Muscle of back (tissue), 13 donors: ENCODE measurements around the gene CCDC66. TPM values are rescaled to one million over a fixed set of nuclear protein-coding genes. Genes with fewer than 3 reads are reported as not detected.
A peak's percentile ranks its signal among the peaks of the same experiment; 100 is the strongest.
"Not testable (repeated sequence)": the region's sequence is repeated elsewhere in the genome, so short reads cannot be mapped to it uniquely, and the experiment has no call there.

Experiments
- DNase-seq, 3 donors: peaks; one replicate each; pipeline versions ENCODE4 v3.0.0 to v3.0.0-alpha.2; 2013
- long read RNA-seq, 9 donors: transcript quantifications; one replicate each; lab custom pipeline, GENCODE V29; 2026
- polyA plus RNA-seq, 10 donors: library from polyadenylated mRNA; unstranded; fragments of 120-200 nt; gene quantifications; one replicate each; pipeline ENCODE4 v1.2.1, GENCODE V29; 2013; ENCODE audit not compliant: insufficient read length in 10 of 10

CCDC66 gene
- polyA plus RNA-seq = 10 to 100 TPM; 10.9 to 31.6 (median 16.6) TPM
- long read RNA-seq, donor 1, partial matches to known transcripts = 23 of 25 reads
- long read RNA-seq, donor 1, other reads (novel, unspliced or antisense) = 0 of 25 reads
- long read RNA-seq, donor 2, partial matches to known transcripts = 7 of 7 reads
- long read RNA-seq, donor 2, other reads (novel, unspliced or antisense) = 0 of 7 reads
- long read RNA-seq, donor 3 = 0 reads
- long read RNA-seq, donor 4, partial matches to known transcripts = 0 of 1 reads
- long read RNA-seq, donor 4, other reads (novel, unspliced or antisense) = 0 of 1 reads
- long read RNA-seq, donor 5, partial matches to known transcripts = 6 of 6 reads
- long read RNA-seq, donor 5, other reads (novel, unspliced or antisense) = 0 of 6 reads
- long read RNA-seq, donor 6 = 0 reads
- long read RNA-seq, donor 7, partial matches to known transcripts = 0 of 2 reads
- long read RNA-seq, donor 7, other reads (novel, unspliced or antisense) = 0 of 2 reads
- long read RNA-seq, donor 8 = 0 reads
- long read RNA-seq, donor 9 = 0 reads

DNA sequence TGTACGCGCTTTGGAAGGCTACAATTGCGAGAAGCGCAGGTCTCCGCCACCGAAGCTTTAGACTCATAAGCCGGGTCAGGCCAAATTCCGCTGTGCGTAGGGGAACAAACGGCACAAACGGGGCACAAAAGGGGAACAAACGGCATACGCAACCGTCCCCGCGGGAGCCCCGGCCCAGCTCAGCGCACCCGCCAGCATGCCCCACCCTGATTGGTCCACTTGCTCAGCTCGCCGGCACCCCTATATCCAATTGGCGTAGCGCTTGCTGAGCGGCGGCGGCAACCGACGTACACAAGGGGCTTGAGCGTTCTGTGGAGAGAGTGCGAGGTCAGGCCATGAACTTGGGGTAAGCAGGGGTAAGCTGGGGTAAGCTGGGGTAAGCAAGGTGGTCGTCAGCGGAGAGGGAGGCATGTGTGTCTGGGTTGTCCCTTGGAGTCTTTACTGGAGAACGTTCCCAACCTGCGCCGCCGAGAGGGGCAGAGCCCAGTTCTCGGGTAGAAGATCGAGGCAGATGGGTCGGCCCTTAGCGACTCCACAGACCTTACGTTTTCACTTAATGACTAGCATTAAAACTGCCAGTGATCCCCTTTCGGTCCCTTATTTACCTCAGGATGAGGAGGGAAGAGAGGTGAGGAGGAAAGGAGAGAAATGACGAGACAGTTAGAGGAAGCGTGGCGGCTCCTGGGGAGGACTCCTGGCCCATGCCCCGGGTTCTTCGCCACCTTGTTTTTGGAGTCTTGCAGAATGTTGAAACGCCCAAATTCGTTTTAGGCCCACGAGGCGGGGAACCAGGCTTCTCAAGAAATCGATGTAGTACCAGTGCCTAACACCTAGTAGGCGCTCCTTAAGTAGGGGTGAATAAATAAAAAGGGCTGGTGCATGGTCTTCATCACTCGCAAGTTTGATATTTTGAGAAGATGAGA, at the start of gene CCDC66:
CCDC66 (plus strand) TSS at position 268 of the 923 bp plus-strand sequence; CDS start at position 336, 68 bp downstream.
- peak; percentile 91 to 98 (median 96) for DNase-seq

- DNase-seq = no peak
Measured at GRCh38 chr3:56519641-56520040, 37.3 kb upstream of the CCDC66 start.

DNA sequence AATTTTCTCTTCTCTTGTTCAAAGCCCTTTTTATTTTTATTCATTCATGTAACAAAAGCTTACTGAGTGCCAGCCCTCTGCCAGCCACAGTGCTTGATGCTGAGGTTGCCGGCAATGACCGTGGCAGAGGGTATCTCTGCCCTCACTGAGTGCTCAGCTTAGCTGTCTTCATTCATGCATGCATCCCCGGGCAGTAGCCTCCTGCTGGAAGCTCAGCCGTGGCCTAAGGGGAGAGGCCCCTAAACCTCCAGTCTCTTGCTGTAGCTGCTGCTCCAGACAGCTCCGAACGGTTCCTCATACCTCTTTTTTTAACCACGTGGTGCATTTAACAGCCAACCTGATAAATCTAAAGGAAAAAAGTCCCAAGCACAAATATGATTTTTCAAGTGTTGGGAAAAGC, 34.6 kb upstream of the CCDC66 start:
- no peak for DNase-seq

- DNase-seq = no peak
Measured at GRCh38 chr3:56525291-56525690, 31.7 kb upstream of the CCDC66 start.

GRCh38 chr3:56536735-56537134, 20.2 kb upstream of the CCDC66 start:
- DNase-seq = no peak

DNA sequence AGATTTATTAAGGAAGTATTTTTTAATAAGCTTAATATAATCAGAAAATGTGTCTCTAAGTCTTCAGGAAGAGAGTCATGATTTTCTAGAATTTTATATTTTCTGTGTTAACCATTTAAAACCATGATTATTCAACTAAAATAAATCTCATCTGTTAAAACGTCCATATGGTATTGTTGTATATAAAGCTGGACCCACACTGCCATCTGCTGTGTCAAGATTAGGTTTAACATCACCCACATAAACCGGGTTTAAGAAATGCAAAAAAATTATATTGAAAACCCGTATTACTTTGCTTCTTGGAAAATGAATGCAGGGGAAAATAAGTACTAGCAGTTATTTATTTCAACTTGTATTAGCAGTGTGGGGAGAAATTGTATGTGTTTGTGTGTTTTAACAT, 9.5 kb upstream of the CCDC66 start:
- peak in 1 of 3 donors; percentile 11 for DNase-seq

GRCh38 chr3:56557831-56558170, 826 bp downstream of the CCDC66 start:
- no peak for DNase-seq

DNA sequence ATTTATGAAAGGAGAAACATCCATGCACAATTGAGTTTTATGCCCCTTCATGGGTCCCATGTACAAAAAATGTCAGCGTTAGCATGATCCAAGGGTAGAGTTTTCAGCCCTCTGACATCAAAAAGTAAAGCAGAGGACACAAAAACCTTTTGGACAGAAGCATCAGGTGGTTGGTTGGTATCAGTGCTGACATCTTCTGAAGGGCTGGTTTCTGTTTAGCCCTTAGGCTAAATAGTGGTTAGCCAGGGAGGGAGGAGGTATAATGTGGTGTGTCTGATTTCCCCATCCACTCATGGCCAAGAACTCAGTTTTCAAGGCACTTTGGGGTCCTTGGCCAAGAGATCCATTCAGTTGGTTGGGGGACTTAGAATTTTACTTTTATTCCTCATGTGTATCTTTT, 16.5 kb downstream of the CCDC66 start:
- DNase-seq = no peak

- DNase-seq = not testable (repeated sequence)
Measured at GRCh38 chr3:56581941-56582340, 25.0 kb downstream of the CCDC66 start.

DNA sequence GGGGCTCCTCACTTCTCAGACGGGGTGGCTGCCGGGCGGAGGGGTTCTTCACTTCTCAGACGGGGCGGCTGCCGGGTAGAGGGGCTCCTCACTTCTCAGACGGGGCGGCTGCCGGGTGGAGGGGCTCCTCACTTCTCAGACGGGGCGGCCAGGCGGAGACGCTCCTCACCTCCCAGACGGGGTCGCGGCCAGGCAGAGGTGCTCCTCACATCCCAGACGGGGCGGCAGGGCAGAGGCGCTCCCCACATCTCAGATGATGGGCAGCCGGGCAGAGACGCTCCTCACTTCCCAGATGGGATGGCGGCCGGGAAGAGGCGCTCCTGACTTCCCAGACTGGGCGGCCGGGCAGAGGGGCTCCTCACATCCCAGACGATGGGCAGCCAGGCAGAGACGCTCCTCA, 27.3 kb downstream of the CCDC66 start:
- not testable (repeated sequence) for DNase-seq

DNA sequence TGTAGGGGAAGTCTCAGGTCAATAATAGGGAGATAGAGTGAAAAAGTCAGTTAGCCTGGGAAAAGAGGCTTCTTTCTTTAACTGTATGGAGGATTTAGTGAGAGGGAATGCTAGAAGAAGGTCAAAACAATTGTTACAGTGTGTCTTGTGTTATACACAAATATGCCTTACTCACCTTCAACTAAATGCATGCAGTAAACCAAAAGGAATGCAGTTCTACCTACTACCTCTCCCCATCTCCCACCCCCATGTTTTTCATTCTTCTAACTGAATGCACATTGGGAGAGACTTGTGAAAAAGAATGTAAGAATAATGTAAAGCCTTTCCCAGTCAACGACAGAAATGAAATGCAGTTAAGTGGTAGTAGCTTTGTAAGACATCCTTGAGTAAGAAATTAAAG, 33.8 kb downstream of the CCDC66 start:
- no peak for DNase-seq

DNA sequence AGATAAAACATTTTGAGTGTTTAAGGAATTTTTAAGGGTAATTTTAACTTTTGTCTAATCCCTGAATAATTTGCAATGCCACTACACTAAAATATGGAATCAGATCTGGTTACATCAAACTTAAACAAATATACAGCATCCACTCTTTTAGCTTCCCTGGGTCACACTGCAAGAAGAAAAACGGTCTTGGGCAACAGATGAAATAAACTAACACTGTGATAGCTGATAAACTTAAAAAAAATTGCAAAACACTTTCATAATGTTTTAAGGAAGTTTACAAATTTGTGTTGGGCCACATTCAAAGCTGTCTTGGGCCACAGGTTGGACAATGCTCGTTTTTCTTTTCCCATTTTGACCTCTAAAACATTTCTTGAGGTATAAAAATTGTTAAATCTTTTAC, 34.3 kb downstream of the CCDC66 start:
- DNase-seq = no peak

DNA sequence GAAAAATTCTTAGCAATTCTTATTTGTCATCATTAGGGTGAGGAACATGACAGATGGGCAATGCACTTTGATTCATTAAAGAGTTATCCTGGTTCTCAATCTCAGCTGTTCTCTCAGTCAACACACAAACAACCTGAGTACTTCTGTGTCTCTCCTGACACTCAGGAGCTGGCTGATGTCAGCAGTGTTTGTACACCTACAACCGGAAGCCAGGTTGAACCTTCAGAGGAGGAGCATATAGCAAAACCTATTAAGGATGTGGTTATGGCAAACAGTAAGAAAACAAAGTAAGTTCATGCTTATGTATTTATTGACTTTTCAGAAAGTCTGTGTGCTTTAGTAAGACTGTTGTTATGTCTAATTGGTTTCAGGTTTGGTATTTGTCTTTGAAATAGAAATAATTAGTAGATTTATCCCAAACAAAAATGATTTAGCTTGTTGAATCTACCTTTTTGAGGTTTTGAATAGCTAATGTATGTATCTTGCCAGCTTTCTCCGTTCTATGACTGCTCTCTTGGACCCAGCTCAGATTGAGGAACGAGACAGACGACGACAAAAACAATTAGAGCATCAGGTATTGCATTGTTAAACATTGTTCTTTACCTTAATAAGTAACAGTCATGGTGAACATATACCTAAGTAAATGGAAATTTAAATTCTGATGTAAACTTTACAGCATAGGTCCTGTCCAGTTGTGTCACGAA, 36.6 kb downstream of the CCDC66 start:
- DNase-seq = no peak

GRCh38 chr3:56595975-56596840, 39.2 kb downstream of the CCDC66 start:
- no peak for DNase-seq

- not testable (repeated sequence) for DNase-seq
Measured at GRCh38 chr3:56608479-56608878, 51.5 kb downstream of the CCDC66 start.

GRCh38 chr3:56610669-56611335, 53.8 kb downstream of the CCDC66 start:
- DNase-seq = no peak

DNA sequence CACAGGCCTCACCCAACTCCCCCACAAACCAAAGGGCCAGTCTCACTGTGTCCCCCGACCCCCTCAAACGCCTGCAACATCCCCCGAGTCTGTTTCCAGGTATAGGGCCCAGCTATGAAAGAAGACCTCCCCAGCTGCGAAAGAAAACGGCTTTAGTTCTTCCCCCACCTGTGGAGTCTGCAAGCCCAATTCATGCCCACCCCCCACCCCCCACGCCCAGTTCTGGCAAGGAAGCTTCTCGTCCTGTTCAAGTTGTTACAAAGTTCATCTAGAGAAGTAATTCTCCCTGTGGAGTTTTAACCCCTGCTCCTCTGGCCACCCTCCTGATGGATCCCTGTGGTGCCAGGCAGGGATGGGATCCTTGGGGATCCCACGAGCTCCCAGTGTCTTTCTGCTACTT, 54.4 kb downstream of the CCDC66 start:
- no peak for DNase-seq

GRCh38 chr3:56612146-56612545, 55.2 kb downstream of the CCDC66 start:
- DNase-seq = no peak

DNA sequence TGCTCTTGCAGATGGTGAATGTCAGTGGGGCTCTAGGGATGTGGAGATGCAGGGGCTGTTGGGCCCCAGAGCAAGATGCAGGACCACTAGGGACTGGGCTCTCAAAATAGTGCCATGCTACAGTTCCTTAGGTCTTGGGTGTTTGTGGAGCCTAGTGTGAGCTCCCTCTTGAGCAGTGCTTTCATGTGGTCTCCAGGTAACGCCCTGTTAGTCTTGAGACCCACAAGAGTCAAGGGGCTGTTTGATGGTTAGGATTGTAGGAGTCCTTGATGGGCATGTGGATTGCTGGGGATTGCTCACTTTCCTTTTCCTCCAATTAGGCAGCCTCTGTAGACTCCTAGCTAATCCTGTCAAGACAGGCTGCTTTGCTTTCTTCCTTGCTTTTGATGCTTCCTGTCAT, 56.0 kb downstream of the CCDC66 start:
- DNase-seq = no peak

GRCh38 chr3:56616478-56617006, 59.6 kb downstream of the CCDC66 start:
- DNase-seq = no peak
